HepG2 (cell line): ENCODE results near the gene MRPL14. TPM values are rescaled to one million over a fixed set of nuclear protein-coding genes. Genes with fewer than 3 reads are reported as not detected.

Experiments used
- DNMT3B ChIP-seq: conservative IDR thresholded peaks from 2 replicates; pipeline ENCODE4 v1.6.1; 2016; ENCODE audit warnings: missing biosample characterization, control low read depth
- GZF1 ChIP-seq: sonication (generic); formaldehyde crosslinking; IDR thresholded peaks from 2 replicates; pipeline ENCODE4 v1.5.1; 2020; ENCODE audit warnings: mild to moderate bottlenecking, missing genetic modification reagents
- HDAC2 ChIP-seq: sonication (generic); formaldehyde crosslinking; IDR thresholded peaks from 2 replicates; pipeline ENCODE4 v1.4.0; 2020; ENCODE audit warnings: missing genetic modification reagents
- MTA3 ChIP-seq: sonication (generic); formaldehyde crosslinking; IDR thresholded peaks from 2 replicates; pipeline ENCODE4 v1.4.0; 2020; ENCODE audit warnings: missing genetic modification reagents
- PHF21A ChIP-seq: sonication (generic); formaldehyde crosslinking; IDR thresholded peaks from 2 replicates; pipeline ENCODE4 v1.5.0; 2020; ENCODE audit warnings: mild to moderate bottlenecking, missing genetic modification reagents
- POGZ ChIP-seq: sonication (generic); formaldehyde crosslinking; IDR thresholded peaks from 2 replicates; pipeline ENCODE4 v1.4.0; 2020; ENCODE audit warnings: mild to moderate bottlenecking, missing genetic modification reagents
- SIX1 ChIP-seq: sonication (generic); formaldehyde crosslinking; IDR thresholded peaks from 2 replicates; pipeline ENCODE4 v1.4.0; 2020; ENCODE audit warnings: missing genetic modification reagents, borderline replicate concordance
- SP4 ChIP-seq: sonication (generic); formaldehyde crosslinking; IDR thresholded peaks from 2 replicates; pipeline ENCODE4 v1.8.1; 2023; ENCODE audit warnings: mild to moderate bottlenecking, missing genetic modification reagents
- TARDBP ChIP-seq: sonication (generic); formaldehyde crosslinking; IDR thresholded peaks from 2 replicates; pipeline ENCODE4 v1.8.0; 2022; ENCODE audit warnings: mild to moderate bottlenecking, missing genetic modification reagents
- ZFY ChIP-seq: sonication (generic); formaldehyde crosslinking; IDR thresholded peaks from 2 replicates; pipeline ENCODE4 v1.4.0; 2020; ENCODE audit warnings: missing genetic modification reagents
- ZNF253 ChIP-seq: sonication (generic); formaldehyde crosslinking; IDR thresholded peaks from 2 replicates; pipeline ENCODE4 v1.8.0; 2022; ENCODE audit warnings: mild to moderate bottlenecking, missing genetic modification reagents, borderline replicate concordance
- ZNF337 ChIP-seq: sonication (generic); formaldehyde crosslinking; IDR thresholded peaks from 2 replicates; pipeline ENCODE4 v1.5.1; 2020; ENCODE audit warnings: missing genetic modification reagents, low read depth, mild to moderate bottlenecking, borderline replicate concordance
- ZNF510 ChIP-seq: sonication (generic); formaldehyde crosslinking; IDR thresholded peaks from 2 replicates; pipeline ENCODE4 v1.4.0; 2020; ENCODE audit warnings: low read depth, mild to moderate bottlenecking, missing genetic modification reagents
- ZNF549 ChIP-seq: sonication (generic); formaldehyde crosslinking; IDR thresholded peaks from 2 replicates; pipeline ENCODE4 v1.5.0; 2020; ENCODE audit warnings: missing genetic modification reagents
- polyA plus RNA-seq, 8 experiments: library from polyadenylated mRNA; depleted of rRNA in 3 of 8; stranded (reverse) in 7 of 8; unstranded in 1 of 8; fragments of >200 nt; fragmentation: Illumina TruSeq in 4 of 8; extraction: Trizol in 4 of 8; gene quantifications; 2 replicates each; pipeline versions ENCODE4 v1.2.1 to v1.2.3, GENCODE V29; 2011 to 2016; ENCODE audit warnings: low read depth in 4 of 8, missing spikeins in 1 of 8, mixed read lengths in 1 of 8; ENCODE audit not compliant: insufficient read depth in 1 of 8
- total RNA-seq, 5 experiments: library from RNA; depleted of rRNA; stranded (reverse); fragments of >200 nt; fragmentation: Illumina TruSeq; extraction: Trizol; gene quantifications; 2 replicates each; pipeline ENCODE4 v1.2.3, GENCODE V29; 2016; ENCODE audit warnings: low read depth in 1 of 5
- TF ChIP-seq, protein P1 (sequence below): sonication (generic); formaldehyde crosslinking; IDR thresholded peaks from 2 replicates; pipeline ENCODE4 v1.4.0; 2020; ENCODE audit warnings: missing genetic modification reagents
- TF ChIP-seq, protein P2 (sequence below): sonication (generic); formaldehyde crosslinking; IDR thresholded peaks from 2 replicates; pipeline ENCODE4 v1.9.0; 2021; ENCODE audit warnings: mild to moderate bottlenecking, missing genetic modification reagents
- TF ChIP-seq, protein P3 (sequence below): sonication (generic); formaldehyde crosslinking; IDR thresholded peaks from 2 replicates; pipeline ENCODE4 v1.4.0; 2020; ENCODE audit warnings: missing genetic modification reagents
- TF ChIP-seq, protein P4 (sequence below): sonication (generic); formaldehyde crosslinking; IDR thresholded peaks from 2 replicates; pipeline ENCODE4 v1.8.0; 2022; ENCODE audit warnings: mild to moderate bottlenecking, missing genetic modification reagents; ENCODE audit not compliant: insufficient replicate concordance

MRPL14 gene
- total and polyA plus RNA-seq, 2 of the 13 experiments (the other 11 are each of a cell fraction or from before 2014, with no cell fraction given), result 157 to 178 TPM

DNA sequence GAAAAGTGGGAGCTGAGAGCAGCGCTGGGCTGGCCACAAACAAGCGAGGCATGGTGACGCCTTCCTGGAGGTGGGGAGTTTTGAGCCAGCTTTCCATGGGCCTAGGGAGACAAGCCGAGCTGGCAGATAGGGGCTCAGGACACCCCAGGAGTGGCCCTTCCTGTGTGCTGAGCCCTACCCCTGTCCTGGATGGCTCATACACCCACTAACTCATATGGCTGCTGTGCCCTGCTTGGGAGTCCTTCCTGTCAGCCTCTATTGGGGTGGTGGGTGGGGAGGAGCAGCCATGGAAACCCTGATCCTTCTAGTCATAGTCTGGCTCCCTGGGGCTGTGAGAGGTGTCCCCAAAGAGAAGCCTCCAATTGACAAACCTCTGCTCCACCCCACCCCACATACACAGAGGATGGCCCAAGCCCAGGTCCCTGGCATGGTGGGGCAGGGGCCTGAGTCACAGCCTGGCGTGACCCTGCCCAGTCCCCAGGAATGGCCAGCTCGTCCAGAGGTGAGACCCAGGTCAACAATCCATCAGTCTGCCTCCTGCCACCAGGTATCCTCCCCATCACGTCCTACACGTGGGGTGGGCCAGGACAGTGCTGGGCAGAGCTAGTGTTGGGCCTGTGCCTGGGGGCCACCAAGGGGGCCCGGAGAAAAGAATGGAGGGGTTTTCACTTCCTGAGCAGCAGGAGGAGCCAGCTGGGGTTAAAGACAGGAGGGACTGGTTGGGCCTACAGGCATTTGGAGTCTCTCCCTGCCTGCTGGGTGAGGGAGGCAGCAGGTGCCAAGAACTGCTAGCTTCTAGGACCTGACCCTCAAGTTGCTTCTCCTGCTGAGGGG is 52.2 kb downstream of the MRPL14 start (continued):
- TF ChIP-seq, protein P1, sequence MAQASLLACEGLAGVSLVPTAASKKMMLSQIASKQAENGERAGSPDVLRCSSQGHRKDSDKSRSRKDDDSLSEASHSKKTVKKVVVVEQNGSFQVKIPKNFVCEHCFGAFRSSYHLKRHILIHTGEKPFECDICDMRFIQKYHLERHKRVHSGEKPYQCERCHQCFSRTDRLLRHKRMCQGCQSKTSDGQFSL (CRISPR knock-in tag), result 0 out of 2 replicates have a peak, but pooled peaks have one; percentile 50
- peak; percentile 94 for TF ChIP-seq HDAC2 (CRISPR knock-in tag)
- TF ChIP-seq TARDBP (CRISPR knock-in tag), result peak; percentile 92; the same call in 1 of the 2 replicates
- TF ChIP-seq, protein P2, sequence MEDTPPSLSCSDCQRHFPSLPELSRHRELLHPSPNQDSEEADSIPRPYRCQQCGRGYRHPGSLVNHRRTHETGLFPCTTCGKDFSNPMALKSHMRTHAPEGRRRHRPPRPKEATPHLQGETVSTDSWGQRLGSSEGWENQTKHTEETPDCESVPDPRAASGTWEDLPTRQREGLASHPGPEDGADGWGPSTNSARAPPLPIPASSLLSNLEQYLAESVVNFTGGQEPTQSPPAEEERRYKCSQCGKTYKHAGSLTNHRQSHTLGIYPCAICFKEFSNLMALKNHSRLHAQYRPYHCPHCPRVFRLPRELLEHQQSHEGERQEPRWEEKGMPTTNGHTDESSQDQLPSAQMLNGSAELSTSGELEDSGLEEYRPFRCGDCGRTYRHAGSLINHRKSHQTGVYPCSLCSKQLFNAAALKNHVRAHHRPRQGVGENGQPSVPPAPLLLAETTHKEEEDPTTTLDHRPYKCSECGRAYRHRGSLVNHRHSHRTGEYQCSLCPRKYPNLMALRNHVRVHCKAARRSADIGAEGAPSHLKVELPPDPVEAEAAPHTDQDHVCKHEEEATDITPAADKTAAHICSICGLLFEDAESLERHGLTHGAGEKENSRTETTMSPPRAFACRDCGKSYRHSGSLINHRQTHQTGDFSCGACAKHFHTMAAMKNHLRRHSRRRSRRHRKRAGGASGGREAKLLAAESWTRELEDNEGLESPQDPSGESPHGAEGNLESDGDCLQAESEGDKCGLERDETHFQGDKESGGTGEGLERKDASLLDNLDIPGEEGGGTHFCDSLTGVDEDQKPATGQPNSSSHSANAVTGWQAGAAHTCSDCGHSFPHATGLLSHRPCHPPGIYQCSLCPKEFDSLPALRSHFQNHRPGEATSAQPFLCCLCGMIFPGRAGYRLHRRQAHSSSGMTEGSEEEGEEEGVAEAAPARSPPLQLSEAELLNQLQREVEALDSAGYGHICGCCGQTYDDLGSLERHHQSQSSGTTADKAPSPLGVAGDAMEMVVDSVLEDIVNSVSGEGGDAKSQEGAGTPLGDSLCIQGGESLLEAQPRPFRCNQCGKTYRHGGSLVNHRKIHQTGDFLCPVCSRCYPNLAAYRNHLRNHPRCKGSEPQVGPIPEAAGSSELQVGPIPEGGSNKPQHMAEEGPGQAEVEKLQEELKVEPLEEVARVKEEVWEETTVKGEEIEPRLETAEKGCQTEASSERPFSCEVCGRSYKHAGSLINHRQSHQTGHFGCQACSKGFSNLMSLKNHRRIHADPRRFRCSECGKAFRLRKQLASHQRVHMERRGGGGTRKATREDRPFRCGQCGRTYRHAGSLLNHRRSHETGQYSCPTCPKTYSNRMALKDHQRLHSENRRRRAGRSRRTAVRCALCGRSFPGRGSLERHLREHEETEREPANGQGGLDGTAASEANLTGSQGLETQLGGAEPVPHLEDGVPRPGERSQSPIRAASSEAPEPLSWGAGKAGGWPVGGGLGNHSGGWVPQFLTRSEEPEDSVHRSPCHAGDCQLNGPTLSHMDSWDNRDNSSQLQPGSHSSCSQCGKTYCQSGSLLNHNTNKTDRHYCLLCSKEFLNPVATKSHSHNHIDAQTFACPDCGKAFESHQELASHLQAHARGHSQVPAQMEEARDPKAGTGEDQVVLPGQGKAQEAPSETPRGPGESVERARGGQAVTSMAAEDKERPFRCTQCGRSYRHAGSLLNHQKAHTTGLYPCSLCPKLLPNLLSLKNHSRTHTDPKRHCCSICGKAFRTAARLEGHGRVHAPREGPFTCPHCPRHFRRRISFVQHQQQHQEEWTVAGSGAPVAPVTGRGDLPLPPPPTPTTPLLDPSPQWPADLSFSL (CRISPR knock-in tag), result peak; percentile 78; the same call in 1 of the 2 replicates
- TF ChIP-seq PHF21A (CRISPR knock-in tag), result peak; percentile 95
- peak; percentile 84 for TF ChIP-seq POGZ (CRISPR knock-in tag)
- peak; percentile 61 for TF ChIP-seq SP4 (CRISPR knock-in tag)
- TF ChIP-seq ZFY (CRISPR knock-in tag), result peak; percentile 75
- TF ChIP-seq ZNF510, result peak; percentile 23; the same call in 1 of the 2 replicates
- peak; percentile 45; the same call in 1 of the 2 replicates for TF ChIP-seq SIX1 (CRISPR knock-in tag)
- no peak for TF ChIP-seq ZNF549 (CRISPR knock-in tag)
- TF ChIP-seq, protein P3, sequence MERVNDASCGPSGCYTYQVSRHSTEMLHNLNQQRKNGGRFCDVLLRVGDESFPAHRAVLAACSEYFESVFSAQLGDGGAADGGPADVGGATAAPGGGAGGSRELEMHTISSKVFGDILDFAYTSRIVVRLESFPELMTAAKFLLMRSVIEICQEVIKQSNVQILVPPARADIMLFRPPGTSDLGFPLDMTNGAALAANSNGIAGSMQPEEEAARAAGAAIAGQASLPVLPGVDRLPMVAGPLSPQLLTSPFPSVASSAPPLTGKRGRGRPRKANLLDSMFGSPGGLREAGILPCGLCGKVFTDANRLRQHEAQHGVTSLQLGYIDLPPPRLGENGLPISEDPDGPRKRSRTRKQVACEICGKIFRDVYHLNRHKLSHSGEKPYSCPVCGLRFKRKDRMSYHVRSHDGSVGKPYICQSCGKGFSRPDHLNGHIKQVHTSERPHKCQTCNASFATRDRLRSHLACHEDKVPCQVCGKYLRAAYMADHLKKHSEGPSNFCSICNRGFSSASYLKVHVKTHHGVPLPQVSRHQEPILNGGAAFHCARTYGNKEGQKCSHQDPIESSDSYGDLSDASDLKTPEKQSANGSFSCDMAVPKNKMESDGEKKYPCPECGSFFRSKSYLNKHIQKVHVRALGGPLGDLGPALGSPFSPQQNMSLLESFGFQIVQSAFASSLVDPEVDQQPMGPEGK (CRISPR knock-in tag), result peak; percentile 86
- TF ChIP-seq ZNF337 (CRISPR knock-in tag), result peak; percentile 88
- no peak for TF ChIP-seq DNMT3B (CRISPR knock-in tag)
- TF ChIP-seq MTA3, result no peak
- no peak for TF ChIP-seq ZNF253 (CRISPR knock-in tag)
- TF ChIP-seq GZF1, result peak; percentile 21
- TF ChIP-seq, protein P4, sequence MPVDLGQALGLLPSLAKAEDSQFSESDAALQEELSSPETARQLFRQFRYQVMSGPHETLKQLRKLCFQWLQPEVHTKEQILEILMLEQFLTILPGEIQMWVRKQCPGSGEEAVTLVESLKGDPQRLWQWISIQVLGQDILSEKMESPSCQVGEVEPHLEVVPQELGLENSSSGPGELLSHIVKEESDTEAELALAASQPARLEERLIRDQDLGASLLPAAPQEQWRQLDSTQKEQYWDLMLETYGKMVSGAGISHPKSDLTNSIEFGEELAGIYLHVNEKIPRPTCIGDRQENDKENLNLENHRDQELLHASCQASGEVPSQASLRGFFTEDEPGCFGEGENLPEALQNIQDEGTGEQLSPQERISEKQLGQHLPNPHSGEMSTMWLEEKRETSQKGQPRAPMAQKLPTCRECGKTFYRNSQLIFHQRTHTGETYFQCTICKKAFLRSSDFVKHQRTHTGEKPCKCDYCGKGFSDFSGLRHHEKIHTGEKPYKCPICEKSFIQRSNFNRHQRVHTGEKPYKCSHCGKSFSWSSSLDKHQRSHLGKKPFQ (CRISPR knock-in tag), result peak; percentile 80
